ENCODE measurements around the gene RBPJL. TPM values are rescaled to one million over a fixed set of nuclear protein-coding genes. Genes with fewer than 3 reads are reported as not detected.

The RBPJL gene
- total RNA-seq, 1 donor from 2014 or later: not detected

DNA sequence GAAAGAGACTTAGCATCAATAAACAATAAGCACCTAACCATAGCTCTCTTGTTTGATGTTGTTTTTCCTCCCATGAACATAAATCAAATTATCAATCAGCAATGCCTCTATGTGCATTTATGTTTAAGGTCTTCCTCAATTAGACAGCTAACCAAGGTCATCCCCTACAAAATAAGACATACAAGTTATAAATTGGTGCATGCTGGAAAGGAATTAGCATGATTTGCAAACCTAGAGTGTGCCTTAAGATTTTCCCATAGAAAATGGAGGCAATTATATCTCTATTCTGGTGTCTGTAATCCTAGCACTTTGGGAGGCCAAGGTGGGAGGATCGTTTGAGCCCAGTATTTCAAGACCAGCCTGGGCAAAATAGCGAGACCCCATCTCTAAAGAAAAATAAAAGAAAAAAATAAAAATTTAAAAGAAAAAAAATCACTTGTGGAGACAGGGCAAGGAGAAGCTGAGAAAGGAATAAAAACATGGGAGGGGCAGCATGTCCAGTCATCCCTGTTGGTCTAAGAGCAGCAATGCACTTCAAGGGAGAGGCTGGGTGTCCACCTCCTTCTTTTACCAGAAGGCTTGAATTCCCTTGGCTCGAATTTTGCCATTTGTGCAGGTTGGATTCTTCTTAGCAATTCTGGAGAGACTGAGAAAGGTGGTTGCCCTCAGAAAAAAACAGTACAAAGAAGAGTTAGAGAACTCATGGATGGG, 42.9 kb upstream of the RBPJL start:
- no peak for DNase-seq (ENCODE audit: low spot score in 2 of 2)
- no peak overlapping the region for H3K4me3 ChIP-seq
- H3K27ac ChIP-seq: no peak overlapping the region
- no peaks in the 10 kb centered on the region for H3K9me3 ChIP-seq
- H3K36me3 ChIP-seq: no peaks in the 10 kb centered on the region
- H3K27me3 ChIP-seq: no peaks in the 10 kb centered on the region
- intact Hi-C loops (cut with DNase I): no loop called here
- H3K4me1 ChIP-seq: no peaks in the 10 kb centered on the region
- TF ChIP-seq, protein P1, sequence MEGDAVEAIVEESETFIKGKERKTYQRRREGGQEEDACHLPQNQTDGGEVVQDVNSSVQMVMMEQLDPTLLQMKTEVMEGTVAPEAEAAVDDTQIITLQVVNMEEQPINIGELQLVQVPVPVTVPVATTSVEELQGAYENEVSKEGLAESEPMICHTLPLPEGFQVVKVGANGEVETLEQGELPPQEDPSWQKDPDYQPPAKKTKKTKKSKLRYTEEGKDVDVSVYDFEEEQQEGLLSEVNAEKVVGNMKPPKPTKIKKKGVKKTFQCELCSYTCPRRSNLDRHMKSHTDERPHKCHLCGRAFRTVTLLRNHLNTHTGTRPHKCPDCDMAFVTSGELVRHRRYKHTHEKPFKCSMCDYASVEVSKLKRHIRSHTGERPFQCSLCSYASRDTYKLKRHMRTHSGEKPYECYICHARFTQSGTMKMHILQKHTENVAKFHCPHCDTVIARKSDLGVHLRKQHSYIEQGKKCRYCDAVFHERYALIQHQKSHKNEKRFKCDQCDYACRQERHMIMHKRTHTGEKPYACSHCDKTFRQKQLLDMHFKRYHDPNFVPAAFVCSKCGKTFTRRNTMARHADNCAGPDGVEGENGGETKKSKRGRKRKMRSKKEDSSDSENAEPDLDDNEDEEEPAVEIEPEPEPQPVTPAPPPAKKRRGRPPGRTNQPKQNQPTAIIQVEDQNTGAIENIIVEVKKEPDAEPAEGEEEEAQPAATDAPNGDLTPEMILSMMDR (IDR thresholded peaks at IDR 0.05): no peak

DNA sequence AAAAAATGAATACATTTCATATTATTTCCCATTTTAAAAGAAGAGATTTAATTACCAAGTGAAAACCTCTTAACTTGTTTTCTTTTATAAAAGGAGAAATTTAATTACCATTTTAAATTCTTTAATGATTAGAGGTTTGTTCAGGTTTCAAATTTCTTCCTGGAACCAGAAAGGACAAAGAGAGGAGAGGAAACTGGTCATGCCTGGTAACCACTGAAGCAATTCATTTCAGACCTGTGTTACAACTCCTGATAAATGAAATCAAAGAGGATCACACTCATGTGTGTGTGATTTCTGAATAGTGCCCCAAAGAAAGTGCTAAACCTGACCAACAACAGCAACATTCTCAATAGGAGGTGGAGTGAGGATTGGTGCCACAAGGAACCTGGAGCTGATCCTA, 39.7 kb upstream of the RBPJL start:
- H3K27ac ChIP-seq: no peak overlapping the region
- H3K4me1 ChIP-seq: no peaks in the 10 kb centered on the region
- H3K36me3 ChIP-seq: no peaks in the 10 kb centered on the region
- TF ChIP-seq, protein P1 (IDR thresholded peaks at IDR 0.05): no peak
- H3K9me3 ChIP-seq: no peaks in the 10 kb centered on the region
- no peak overlapping the region for H3K4me3 ChIP-seq
- intact Hi-C loops (cut with DNase I): no loop called here
- no peaks in the 10 kb centered on the region for H3K27me3 ChIP-seq
- DNase-seq (ENCODE audit: low spot score in 2 of 2): no peak

DNA sequence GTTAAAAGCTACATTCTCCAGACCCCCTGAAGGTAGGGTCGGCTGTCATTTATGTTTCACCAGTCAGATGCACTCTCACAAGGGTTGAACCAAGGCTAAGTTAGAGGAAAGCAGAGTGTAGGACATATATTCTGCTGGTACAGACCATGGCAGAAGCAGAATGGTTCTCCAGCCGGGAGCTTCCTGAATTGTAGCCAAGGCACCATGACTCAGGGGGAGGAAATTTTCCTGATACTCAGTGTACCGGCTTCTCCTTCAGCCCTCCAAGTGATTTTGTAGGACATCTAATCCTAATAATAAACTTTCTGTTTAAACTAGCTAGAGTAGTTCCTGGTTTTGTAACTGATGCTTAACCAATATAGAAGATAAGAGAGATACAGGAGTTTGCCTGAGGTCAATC, 38.1 kb upstream of the RBPJL start:
- intact Hi-C loops (cut with DNase I): no loop called here
- no peaks in the 10 kb centered on the region for H3K27me3 ChIP-seq
- H3K4me3 ChIP-seq: no peak overlapping the region
- no peaks in the 10 kb centered on the region for H3K36me3 ChIP-seq
- no peak overlapping the region for H3K27ac ChIP-seq
- TF ChIP-seq, protein P1 (IDR thresholded peaks at IDR 0.05): no peak
- no peaks in the 10 kb centered on the region for H3K9me3 ChIP-seq
- no peak for DNase-seq (ENCODE audit: low spot score in 2 of 2)
- H3K4me1 ChIP-seq: no peaks in the 10 kb centered on the region

DNA sequence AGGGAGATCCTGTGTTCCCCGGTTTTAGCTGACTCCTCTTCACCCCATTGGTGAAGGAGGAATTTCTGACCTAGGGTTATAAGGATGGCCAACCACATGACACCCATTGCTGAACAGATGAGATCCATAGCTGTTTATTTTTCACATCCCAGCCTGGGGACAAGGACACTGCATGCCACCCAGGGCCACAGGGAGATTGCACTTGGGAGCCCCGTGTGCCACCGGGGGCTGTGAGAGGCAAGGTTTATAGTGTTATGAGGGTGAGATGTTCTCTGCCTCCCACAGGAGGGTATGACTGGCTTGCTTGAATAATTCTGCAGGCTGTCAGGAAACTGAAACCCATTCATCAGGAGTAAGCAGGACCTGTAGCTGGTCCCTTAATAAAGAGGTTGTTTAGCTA, 37.6 kb upstream of the RBPJL start:
- DNase-seq (ENCODE audit: low spot score in 2 of 2): no peak
- Histone ChIP-seq H3K36me3 (no peaks in the 10 kb centered on the region), H3K27me3 (no peaks in the 10 kb centered on the region), H3K4me1 (no peaks in the 10 kb centered on the region), H3K4me3 (no peak overlapping the region), H3K9me3 (no peaks in the 10 kb centered on the region), H3K27ac (no peak overlapping the region)
- intact Hi-C loops (cut with DNase I): no loop called here
- TF ChIP-seq, protein P1 (IDR thresholded peaks at IDR 0.05): no peak

DNA sequence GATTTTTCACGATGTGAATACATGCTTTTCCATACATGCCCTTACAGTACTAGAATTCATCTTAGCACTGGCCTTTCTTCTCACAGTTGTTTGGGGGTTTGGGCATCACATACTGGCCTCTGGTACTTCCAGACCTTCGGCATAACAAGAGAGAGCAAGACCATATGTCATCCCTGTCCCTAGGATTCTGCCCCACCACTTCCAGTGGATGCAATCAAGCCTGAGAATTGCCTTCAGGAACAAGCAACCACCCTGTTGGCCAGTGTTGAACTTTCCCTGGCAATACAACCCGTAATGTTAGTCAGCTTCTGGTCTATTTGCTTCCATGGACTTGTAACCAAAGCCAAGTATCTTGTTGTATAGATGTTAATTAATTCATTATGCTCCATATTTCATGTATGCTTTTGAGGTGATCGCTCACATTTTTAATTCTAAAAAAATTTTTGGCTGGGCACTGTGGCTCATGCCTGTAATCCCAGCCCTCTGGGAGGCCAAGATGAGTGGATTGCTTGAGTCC, 36.8 kb upstream of the RBPJL start:
- TF ChIP-seq, protein P1 (IDR thresholded peaks at IDR 0.05): no peak
- Histone ChIP-seq H3K36me3 (no peaks in the 10 kb centered on the region), H3K4me3 (no peak overlapping the region), H3K4me1 (no peaks in the 10 kb centered on the region), H3K27ac (no peak overlapping the region), H3K9me3 (no peaks in the 10 kb centered on the region), H3K27me3 (no peaks in the 10 kb centered on the region)
- DNase-seq (ENCODE audit: low spot score in 2 of 2): no peak
- intact Hi-C loops (cut with DNase I): no loop called here
